Ureter (tissue), 1 donor: ENCODE measurements around the gene MBNL2. TPM values are rescaled to one million over a fixed set of nuclear protein-coding genes. Genes with fewer than 3 reads are reported as not detected.

Experiments used
- DNase-seq: peaks from one replicate; pipeline ENCODE4 v3.0.0-alpha.2; 2020; ENCODE audit warnings: low spot score
- total RNA-seq: library from RNA; stranded (reverse); gene quantifications from one replicate; pipeline ENCODE4 v1.2.4, GENCODE V29; 2023
- donor health status: DM: yes; HTN: yes; CAD: no.

Gene MBNL2
- total RNA-seq, 1 donor from 2014 or later: 89.0 TPM

GRCh38 chr13:97273341-97273831, 51.3 kb downstream of the MBNL2 start:
- no peak for DNase-seq

GRCh38 chr13:97274829-97275649, 52.9 kb downstream of the MBNL2 start:
- no peak for DNase-seq

DNA sequence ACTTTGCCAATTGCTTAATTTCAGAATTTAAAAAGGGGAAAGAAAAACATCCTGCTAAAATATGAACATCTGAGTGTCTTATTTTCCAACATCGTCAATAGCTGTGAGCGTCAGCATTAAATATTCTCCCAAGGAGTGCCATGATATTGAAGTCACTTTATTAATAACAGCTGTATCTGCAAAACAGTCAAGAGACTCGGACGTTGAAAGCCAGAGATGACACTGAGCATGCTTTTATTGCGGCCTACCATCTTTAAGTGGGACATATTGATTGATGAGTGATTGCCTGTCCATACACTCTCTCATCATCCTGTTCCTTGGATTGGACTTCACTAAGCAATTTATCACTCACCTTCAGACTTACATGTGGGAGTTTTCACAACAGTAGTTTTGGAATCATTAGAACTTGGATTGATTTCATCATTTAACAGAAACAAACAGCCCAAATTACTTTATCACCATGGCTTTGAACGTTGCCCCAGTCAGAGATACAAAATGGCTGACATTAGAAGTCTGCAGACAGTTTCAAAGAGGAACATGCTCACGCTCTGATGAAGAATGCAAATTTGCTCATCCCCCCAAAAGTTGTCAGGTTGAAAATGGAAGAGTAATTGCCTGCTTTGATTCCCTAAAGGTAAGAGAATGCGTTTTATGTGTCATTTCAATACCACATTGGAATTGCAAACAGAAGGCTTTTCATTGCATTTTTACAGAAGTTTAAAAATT, 53.8 kb downstream of the MBNL2 start:
- no peak for DNase-seq

GRCh38 chr13:97276862-97277269, 54.7 kb downstream of the MBNL2 start:
- DNase-seq: no peak

- DNase-seq: no peak
These were observed 56.6 kb downstream of the MBNL2 start for GRCh38 chr13:97278435-97279411.

DNA sequence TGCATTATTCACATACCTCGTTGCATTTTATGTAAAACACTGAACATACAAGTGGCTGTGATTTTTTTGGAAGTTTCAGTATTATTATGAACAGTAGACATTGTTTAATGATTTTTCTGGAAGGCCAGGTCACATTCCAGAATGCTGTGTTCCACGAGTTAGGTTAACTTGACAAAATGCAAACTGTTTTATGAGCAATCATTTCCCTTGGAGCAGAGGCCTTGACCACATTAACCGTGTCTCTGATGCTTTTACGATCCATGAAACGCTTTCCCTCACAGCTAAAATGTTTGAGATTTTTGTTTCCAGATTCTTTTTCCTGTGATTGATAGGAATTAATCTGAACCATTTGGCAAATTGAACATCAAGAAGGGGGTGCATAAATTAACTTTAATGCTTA, 57.8 kb downstream of the MBNL2 start:
- DNase-seq: no peak

GRCh38 chr13:97280478-97280877, 58.3 kb downstream of the MBNL2 start:
- DNase-seq: no peak

GRCh38 chr13:97281028-97281427, 58.9 kb downstream of the MBNL2 start:
- no peak for DNase-seq

DNA sequence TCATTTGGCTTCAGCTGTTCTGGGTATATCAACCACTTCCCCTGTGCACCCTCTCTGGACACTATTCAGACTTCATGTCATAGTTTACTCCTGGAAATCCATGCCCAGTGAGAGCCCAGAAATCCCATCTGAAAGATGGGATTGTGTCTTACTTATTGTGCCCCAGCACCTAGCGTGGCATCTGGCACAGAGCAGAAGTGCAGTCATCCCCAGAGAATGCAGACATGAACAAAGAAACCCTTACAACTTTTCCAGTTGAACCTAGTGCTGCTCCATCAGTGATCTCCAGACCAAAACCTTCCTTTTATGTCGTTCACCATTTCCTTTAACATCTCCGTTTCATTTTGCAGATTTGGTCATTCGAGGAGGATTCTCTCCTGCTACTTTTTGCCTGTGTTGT, 60.6 kb downstream of the MBNL2 start:
- no peak for DNase-seq

GRCh38 chr13:97283888-97284287, 61.8 kb downstream of the MBNL2 start:
- no peak for DNase-seq

DNA sequence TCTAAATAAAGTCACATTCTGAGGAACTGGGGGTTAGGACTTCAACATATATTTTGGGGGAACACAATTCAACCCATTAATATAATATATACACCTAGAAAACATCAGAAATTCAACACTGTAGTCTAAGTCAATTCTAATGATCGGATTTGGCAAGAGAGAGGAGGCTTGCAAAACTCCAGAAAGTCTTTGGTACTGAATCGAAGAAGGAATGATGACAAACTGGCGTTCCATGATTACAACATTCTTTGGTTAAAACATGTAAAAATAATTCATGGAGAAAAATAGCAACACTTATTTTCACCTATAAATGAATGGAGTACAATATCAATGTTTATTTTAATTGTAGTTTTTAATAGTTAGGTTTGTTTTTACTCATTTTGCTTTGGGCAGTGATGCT, 62.4 kb downstream of the MBNL2 start:
- DNase-seq: no peak

- no peak for DNase-seq
These were observed 63.3 kb downstream of the MBNL2 start for GRCh38 chr13:97285221-97285955.

DNA sequence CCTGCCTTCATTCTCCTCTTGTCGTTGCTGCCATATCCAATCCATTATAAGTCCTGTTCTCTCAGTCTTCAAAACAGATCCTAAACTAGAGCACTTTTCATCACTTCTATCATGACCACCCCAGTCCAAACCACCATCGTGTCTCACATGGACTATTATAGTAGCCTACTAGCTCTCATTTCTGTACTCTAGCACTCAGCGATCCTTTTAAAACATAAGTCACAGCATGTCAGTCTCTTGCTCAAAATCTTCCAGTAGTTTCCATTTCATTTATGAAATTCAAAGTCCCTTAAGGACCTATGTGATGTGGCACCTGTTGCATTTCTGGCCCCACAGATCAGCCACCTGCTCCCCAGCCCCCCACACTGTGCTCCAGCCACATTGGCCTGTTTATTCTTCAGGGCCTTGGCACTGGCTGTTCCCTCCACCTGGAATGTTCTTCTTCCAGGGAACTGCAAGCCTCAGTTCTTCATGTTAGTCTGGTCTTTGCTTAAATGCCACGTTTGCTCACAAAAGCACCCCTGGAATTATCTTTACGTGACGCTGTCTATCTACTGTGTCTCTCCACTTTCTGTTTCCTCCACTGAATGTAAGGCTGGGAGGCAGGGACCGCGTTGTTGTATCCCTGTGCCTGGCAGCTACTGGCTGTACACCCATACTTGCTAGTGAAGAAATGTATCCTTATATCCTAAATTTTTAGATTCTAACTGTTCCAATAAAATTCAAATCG, 64.3 kb downstream of the MBNL2 start:
- no peak for DNase-seq

GRCh38 chr13:97287047-97287383, 64.9 kb downstream of the MBNL2 start:
- no peak for DNase-seq

- no peak for DNase-seq
These were observed 66.4 kb downstream of the MBNL2 start for GRCh38 chr13:97288486-97288900.

DNA sequence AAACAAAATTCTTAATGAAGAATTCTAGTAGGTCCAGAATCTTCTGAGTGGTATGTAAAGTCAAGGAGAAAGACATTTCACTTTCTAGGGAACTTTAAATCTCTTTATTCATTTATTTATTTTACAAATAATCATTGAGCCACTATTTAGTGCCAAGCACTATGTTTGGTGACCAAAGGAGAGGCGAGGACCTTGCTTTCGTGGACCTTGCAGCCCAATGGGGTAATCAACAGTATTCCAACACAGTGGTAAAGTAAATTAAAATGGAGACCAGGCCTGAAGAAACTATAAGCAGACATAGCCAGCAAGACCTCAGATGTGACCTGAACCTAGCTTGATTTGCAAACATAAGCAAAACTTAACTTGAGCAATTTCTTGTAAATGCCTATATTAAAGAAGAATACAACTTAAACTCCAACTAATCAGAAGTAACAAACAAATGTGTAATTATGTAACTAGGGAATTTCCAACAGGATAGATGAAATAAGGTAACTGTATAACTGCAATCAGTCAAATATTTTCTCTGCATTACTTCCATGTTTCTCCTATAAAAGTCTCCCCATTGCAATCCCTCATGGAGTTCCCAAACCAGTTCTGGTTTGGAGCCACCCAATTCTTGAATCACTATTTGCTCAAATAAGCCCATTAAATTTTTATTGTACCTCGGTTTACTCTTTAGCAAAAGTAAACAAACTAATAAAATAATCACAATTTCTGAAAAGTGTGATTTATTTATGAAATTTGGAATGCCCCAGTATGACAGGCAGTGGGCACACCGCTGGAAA, 67.6 kb downstream of the MBNL2 start:
- no peak for DNase-seq

DNA sequence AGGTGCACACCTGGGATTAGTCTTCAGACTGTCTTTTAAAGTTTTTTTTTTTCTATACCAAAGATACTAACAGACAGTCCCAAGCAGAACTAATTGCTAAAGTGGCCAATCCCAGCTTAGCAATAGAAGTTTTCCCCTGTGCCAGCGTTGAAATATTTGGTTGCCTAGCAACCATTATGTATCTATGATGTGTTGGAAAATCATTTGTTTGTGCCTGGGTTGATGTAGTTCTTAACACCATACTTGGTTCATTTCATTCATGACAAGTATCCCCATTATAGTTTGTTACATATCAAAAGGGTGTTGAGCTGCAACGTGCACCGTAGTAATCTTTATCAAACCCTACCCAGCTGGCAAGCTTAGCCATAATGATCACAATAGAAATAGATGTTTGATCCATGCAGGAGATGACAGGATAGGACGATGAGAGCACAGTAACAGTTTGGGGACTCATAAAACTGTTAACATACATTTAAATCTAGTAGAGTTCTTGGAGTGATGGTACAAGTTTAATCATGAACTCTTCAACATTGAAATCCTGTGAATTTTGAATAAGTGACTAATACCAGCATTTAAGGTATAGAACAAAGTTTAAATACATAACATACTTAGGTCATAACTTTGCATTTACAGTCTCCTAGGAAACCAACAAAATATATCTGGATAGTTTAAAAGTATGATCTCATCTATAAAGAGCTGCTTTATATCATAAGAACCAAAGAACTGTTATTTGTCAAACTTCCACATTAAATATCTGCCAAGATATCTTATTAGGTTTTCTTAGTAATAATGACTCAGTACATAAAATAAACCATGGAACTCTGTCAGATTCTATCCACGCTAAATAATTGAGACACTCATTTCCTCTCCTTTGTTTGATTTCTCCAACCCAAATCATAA, 73.4 kb downstream of the MBNL2 start:
- no peak for DNase-seq

- no peak for DNase-seq
These were observed 74.6 kb downstream of the MBNL2 start for GRCh38 chr13:97296740-97297139.

DNA sequence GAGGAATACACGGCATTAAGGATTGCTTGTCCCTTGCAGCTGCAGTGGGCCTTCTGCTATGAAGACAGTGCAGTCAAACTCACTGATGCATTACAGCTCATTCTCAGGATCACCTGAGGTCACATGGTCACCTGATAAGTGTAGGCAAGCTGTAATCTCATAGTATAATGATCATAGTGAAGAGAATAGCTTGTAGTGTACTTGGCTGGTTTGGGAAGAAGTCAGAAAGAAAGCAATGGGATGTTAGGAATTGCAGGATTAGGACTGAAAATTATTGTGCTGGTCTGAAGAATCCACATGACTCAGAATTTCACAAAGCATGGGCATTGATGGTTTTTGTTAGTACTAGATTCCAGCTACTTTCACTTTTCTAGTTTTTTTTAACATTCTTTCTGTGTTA, 76.7 kb downstream of the MBNL2 start:
- no peak for DNase-seq
